ENCODE measurements around the gene SCYL1.

The SCYL1 gene

GRCh38 chr11:65554842-65555430 is 30.1 kb downstream of the SCYL1 start:
- Histone ChIP-seq H3K4me1 (ENCODE audit: insufficient read depth, low read length) (peaks cover 54% of the 10 kb centered on the region), H3K27ac (ENCODE audit: low read length) (peak overlapping the region; percentile 77)
- ATAC-seq (ENCODE audit: insufficient read depth, low read depth) = no peak

GRCh38 chr11:65555693-65556231 is 30.9 kb downstream of the SCYL1 start:
- peaks cover 7% of the 10 kb centered on the region; the same call in 1 of the 2 replicates for H4K20me1 ChIP-seq (ENCODE audit: insufficient read depth, low read length)
- H3K4me2 ChIP-seq (ENCODE audit: insufficient read depth, low read length) = no peak overlapping the region
- peaks cover 26% of the 10 kb centered on the region for H3K27me3 ChIP-seq (ENCODE audit: insufficient read depth, low read length, poor library complexity)
- no peaks in the 10 kb centered on the region for H3K36me3 ChIP-seq (ENCODE audit: insufficient read depth, low read length)
- no peaks in the 10 kb centered on the region for H3K9me3 ChIP-seq (ENCODE audit: insufficient read depth, low read length, severe bottlenecking)
- peaks cover 54% of the 10 kb centered on the region for H3K4me1 ChIP-seq (ENCODE audit: insufficient read depth, low read length)
- ATAC-seq (ENCODE audit: insufficient read depth, low read depth) = no peak
- no peak overlapping the region for H3K9ac ChIP-seq (ENCODE audit: low read depth, low read length)
- DNase-seq = no peak
- TF ChIP-seq CTCF (IDR thresholded peaks at IDR 0.05; ENCODE audit: borderline replicate concordance, extremely low read depth, low read length, poor library complexity, severe bottlenecking) (no peak), EZH2 (IDR thresholded peaks at IDR 0.05; ENCODE audit: borderline replicate concordance, low read depth, low read length, severe bottlenecking) (no peak)
- no peaks in the 10 kb centered on the region for H3K79me2 ChIP-seq (ENCODE audit: insufficient read depth, low read length)
- no peak overlapping the region for H3K27ac ChIP-seq (ENCODE audit: low read length)
- H2AFZ ChIP-seq (ENCODE audit: low read depth, low read length) = no peak overlapping the region
- no peak overlapping the region for H3K4me3 ChIP-seq (ENCODE audit: low read depth in 1 of 2, low read length in 2 of 2)

More at GRCh38 chr11:65554842-65555430, 30.1 kb downstream of the SCYL1 start:
- no peaks in the 10 kb centered on the region for H3K79me2 ChIP-seq (ENCODE audit: insufficient read depth, low read length)
- H3K36me3 ChIP-seq (ENCODE audit: insufficient read depth, low read length) = no peaks in the 10 kb centered on the region
- peaks cover 24% of the 10 kb centered on the region for H3K27me3 ChIP-seq (ENCODE audit: insufficient read depth, low read length, poor library complexity)
- TF ChIP-seq EZH2 (IDR thresholded peaks at IDR 0.05; ENCODE audit: borderline replicate concordance, low read depth, low read length, severe bottlenecking) (no peak), CTCF (IDR thresholded peaks at IDR 0.05; ENCODE audit: borderline replicate concordance, extremely low read depth, low read length, poor library complexity, severe bottlenecking) (no peak)
- H3K9ac ChIP-seq (ENCODE audit: low read depth, low read length) = no peak overlapping the region
- no peak overlapping the region for H3K4me3 ChIP-seq (ENCODE audit: low read depth in 1 of 2, low read length in 2 of 2)
- H2AFZ ChIP-seq (ENCODE audit: low read depth, low read length) = no peak overlapping the region
- no peaks in the 10 kb centered on the region for H3K9me3 ChIP-seq (ENCODE audit: insufficient read depth, low read length, severe bottlenecking)
- peak overlapping the region; percentile 79; the same call in 1 of the 2 replicates for H3K4me2 ChIP-seq (ENCODE audit: insufficient read depth, low read length)
- peaks cover 6% of the 10 kb centered on the region; the same call in 1 of the 2 replicates for H4K20me1 ChIP-seq (ENCODE audit: insufficient read depth, low read length)
- DNase-seq = no peak

- no peaks in the 10 kb centered on the region for H3K36me3 ChIP-seq (ENCODE audit: insufficient read depth, low read length)
- no peaks in the 10 kb centered on the region for H3K79me2 ChIP-seq (ENCODE audit: insufficient read depth, low read length)
- H4K20me1 ChIP-seq (ENCODE audit: insufficient read depth, low read length) = peaks cover 12% of the 10 kb centered on the region
- H3K4me1 ChIP-seq (ENCODE audit: insufficient read depth, low read length) = peaks cover 47% of the 10 kb centered on the region
- no peak for TF ChIP-seq CTCF (IDR thresholded peaks at IDR 0.05; ENCODE audit: borderline replicate concordance, extremely low read depth, low read length, poor library complexity, severe bottlenecking)
- TF ChIP-seq EZH2 (IDR thresholded peaks at IDR 0.05; ENCODE audit: borderline replicate concordance, low read depth, low read length, severe bottlenecking) = no peak
- DNase-seq (no peak), ATAC-seq (ENCODE audit: insufficient read depth, low read depth) (no peak)
- no peak overlapping the region for H3K4me3 ChIP-seq (ENCODE audit: low read depth in 1 of 2, low read length in 2 of 2)
- H3K9ac ChIP-seq (ENCODE audit: low read depth, low read length) = no peak overlapping the region; the same call in 1 of the 2 replicates
- H3K4me2 ChIP-seq (ENCODE audit: insufficient read depth, low read length) = no peak overlapping the region
- peaks cover 26% of the 10 kb centered on the region for H3K27me3 ChIP-seq (ENCODE audit: insufficient read depth, low read length, poor library complexity)
- no peak overlapping the region for H2AFZ ChIP-seq (ENCODE audit: low read depth, low read length)
- no peaks in the 10 kb centered on the region for H3K9me3 ChIP-seq (ENCODE audit: insufficient read depth, low read length, severe bottlenecking)
- no peak overlapping the region for H3K27ac ChIP-seq (ENCODE audit: low read length)
Measured at GRCh38 chr11:65556470-65557279, 31.8 kb downstream of the SCYL1 start.
